Right lobe of liver (tissue), 6 donors: ENCODE data around the gene TRAPPC12. TPM values are rescaled to one million over a fixed set of nuclear protein-coding genes. Genes with fewer than 3 reads are reported as not detected.

ENCODE experiments used
- ATAC-seq, 4 donors: fragments of 200-7000 bp; cut with Tn5 transposase; one replicate each; pipeline ENCODE4 v1.9.1; 2020; ENCODE audit warnings: mild to moderate bottlenecking in 4 of 4, moderate library complexity in 4 of 4
- DNase-seq, 3 donors: peaks; one replicate each; pipeline ENCODE4 v3.0.0-alpha.2; 2020
- H3K27ac ChIP-seq, 3 donors: fragments of 200-600 bp; one replicate each; pipeline ENCODE4 v1.8.0; 2022
- H3K27me3 ChIP-seq, 2 donors: fragments of 200-600 bp; one replicate each; pipeline ENCODE4 v1.8.0; 2022
- H3K36me3 ChIP-seq, 4 donors: fragments of 200-600 bp; sonication (generic) in 1 of 4; one replicate each; pipeline versions ENCODE4 v1.5.1 to v1.8.0; 2017 to 2022; ENCODE audit warnings: control low read depth in 1 of 4
- H3K4me1 ChIP-seq, 4 donors: fragments of 200-600 bp; sonication (generic) in 1 of 4; one replicate each; pipeline versions ENCODE4 v1.5.1 to v1.8.0; 2017 to 2022; ENCODE audit warnings: control low read depth in 1 of 4
- H3K4me3 ChIP-seq, 3 donors: fragments of 200-600 bp; one replicate each; pipeline ENCODE4 v1.8.0; 2022
- H3K9me3 ChIP-seq, 4 donors: fragments of 200-600 bp; sonication (generic) in 1 of 4; one replicate each; pipeline versions ENCODE4 v1.5.1 to v1.8.0; 2017 to 2022; ENCODE audit warnings: control low read depth in 1 of 4
- POLR2A ChIP-seq: fragments of 450-650 bp; IDR thresholded peaks from one replicate; pipeline ENCODE4 v1.6.1; 2017; ENCODE audit warnings: antibody characterized with exemption, mild to moderate bottlenecking
- WGBS: methylation state at CpG from one replicate; pipeline ENCODE4 v1.1.6; 2018; ENCODE audit warnings: low coverage, low lambda C conversion rate; ENCODE audit not compliant: insufficient coverage; ENCODE audit errors: missing lambda C conversion rate; 5-methylcytosine and 5-hydroxymethylcytosine counted together
- intact Hi-C, 2 donors: fragments of 100-400 bp; cut with DNase I; formaldehyde crosslinking; loops; one replicate each; pipeline versions ENCODE4 v1.11.2 to v1.14.1; 2022
- total RNA-seq, 6 experiments: library from RNA; depleted of rRNA in 2 of 6; stranded (reverse); fragments of >200 nt in 2 of 6; fragmentation: NEBNext Ultra II Directional in 3 of 6; extraction: Animal tissue kit (Norgen Biotek cat#: 25700) in 3 of 6; gene quantifications; one replicate each; pipeline versions ENCODE4 v1.1.0 to v1.2.4, GENCODE V29; 2016 to 2023
- TF ChIP-seq, protein P1 (sequence below), 4 donors: fragments of 200-600 bp in 3 of 4; fragments of 450-650 bp in 1 of 4; IDR thresholded peaks; one replicate each; pipeline versions ENCODE4 v1.5.1 to v1.8.0; 2016 to 2022; ENCODE audit warnings: antibody characterized with exemption in 4 of 4, mild to moderate bottlenecking in 2 of 4
- donor health status: DM: no; HTN: yes; CAD: no.
- donor health status: DM: no; HTN: no; CAD: no.
- donor health status: DM: no; HTN: no; CAD: no.
- donor health status: DM: no; HTN: yes; CAD: no.
- donor health status: DM: no; HTN: yes; CAD: no.

TRAPPC12 gene
- total RNA-seq, 6 experiments from 2014 or later, result 39.2 to 92.4 (median 47.8) TPM

GRCh38 chr2:3472966-3473365 lies 93.5 kb downstream of the TRAPPC12 start:
- no peak for DNase-seq
- Histone ChIP-seq H3K9me3 (no peaks in the 10 kb centered on the region), H3K4me3 (no peak overlapping the region), H3K27me3 (no peaks in the 10 kb centered on the region), H3K36me3 (peaks cover 0 to 21% (median 2%) of the 10 kb centered on the region in 4 donors), H3K4me1 (no peaks in the 10 kb centered on the region), H3K27ac (no peak overlapping the region)
- no peak for ATAC-seq
- no peak for TF ChIP-seq POLR2A
- TF ChIP-seq, protein P1, sequence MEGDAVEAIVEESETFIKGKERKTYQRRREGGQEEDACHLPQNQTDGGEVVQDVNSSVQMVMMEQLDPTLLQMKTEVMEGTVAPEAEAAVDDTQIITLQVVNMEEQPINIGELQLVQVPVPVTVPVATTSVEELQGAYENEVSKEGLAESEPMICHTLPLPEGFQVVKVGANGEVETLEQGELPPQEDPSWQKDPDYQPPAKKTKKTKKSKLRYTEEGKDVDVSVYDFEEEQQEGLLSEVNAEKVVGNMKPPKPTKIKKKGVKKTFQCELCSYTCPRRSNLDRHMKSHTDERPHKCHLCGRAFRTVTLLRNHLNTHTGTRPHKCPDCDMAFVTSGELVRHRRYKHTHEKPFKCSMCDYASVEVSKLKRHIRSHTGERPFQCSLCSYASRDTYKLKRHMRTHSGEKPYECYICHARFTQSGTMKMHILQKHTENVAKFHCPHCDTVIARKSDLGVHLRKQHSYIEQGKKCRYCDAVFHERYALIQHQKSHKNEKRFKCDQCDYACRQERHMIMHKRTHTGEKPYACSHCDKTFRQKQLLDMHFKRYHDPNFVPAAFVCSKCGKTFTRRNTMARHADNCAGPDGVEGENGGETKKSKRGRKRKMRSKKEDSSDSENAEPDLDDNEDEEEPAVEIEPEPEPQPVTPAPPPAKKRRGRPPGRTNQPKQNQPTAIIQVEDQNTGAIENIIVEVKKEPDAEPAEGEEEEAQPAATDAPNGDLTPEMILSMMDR (IDR thresholded peaks at IDR 0.05), result no peak
- 85% methylated on average over 10 of the region's 10 CpGs for WGBS
- intact Hi-C loops, result no loop called here

DNA sequence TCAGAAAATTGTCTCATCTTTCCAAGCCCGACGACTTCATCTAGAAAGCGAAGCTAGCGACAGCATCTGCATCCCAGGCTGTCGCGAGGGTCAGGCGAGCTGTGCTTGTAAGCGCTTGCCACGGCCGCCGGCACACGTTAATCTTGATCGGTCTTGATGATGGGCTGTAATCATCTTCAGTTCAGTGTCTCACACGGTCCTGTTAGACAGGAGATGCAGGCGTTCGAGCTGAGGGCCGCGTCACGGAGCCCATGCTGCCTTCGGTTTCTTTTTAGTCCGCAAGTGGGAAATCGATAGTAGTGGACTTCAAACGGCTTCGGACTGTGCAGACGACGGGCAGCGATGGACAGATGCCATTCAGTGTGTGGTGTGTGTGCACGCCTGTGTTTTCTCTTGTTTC lies 96.3 kb downstream of the TRAPPC12 start:
- Histone ChIP-seq H3K36me3 (peaks cover 0 to 12% (median 5%) of the 10 kb centered on the region in 4 donors), H3K4me1 (peaks cover 0 to 10% (median 4%) of the 10 kb centered on the region in 4 donors), H3K27me3 (no peaks in the 10 kb centered on the region), H3K27ac (no peak overlapping the region), H3K4me3 (no peak overlapping the region), H3K9me3 (no peaks in the 10 kb centered on the region)
- TF ChIP-seq, protein P1 (IDR thresholded peaks at IDR 0.05), result no peak
- no peak for TF ChIP-seq POLR2A
- WGBS, result 89% methylated on average over 17 of the region's 28 CpGs
- intact Hi-C loops, result no loop called here
- ATAC-seq (no peak), DNase-seq (no peak)

DNA sequence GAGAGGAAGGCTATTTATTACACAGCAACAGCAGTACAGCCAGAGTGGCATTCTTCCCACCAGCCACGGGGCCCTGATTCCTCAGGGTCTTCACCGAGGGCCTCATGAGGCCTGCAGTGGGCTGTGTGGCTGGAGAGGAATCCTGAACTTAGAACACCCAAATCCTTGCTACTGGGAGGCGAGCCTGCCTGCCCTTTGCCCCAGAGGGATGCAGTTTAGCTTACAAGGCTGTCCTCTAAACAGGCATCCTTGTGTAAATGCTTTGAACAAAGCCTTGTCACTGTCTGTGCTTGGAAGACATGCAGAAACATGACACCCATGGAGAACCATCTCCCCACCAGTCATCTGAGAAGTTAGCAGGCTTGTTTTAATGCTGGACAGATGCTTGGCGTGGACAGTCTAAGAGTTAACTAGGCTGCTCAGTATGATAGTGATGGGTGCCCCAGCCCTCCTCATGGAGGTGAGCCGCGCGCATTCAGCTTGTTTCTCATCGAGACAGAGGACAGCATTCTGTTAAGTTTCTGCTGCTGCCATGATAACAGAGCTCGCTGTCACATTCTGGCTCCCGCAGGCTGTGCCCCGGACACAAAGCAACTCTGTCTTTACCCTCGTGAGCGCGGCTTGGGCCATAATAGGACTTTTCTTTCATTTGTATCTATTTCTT lies 97.0 kb downstream of the TRAPPC12 start:
- 69% methylated on average over 7 of the region's 14 CpGs for WGBS
- no peaks in the 10 kb centered on the region for H3K9me3 ChIP-seq
- no peaks in the 10 kb centered on the region for H3K27me3 ChIP-seq
- intact Hi-C loops, result no loop called here
- H3K4me1 ChIP-seq, result peaks cover 0 to 13% (median 4%) of the 10 kb centered on the region in 4 donors
- TF ChIP-seq, protein P1 (IDR thresholded peaks at IDR 0.05), result no peak
- TF ChIP-seq POLR2A, result no peak
- ATAC-seq (no peak), DNase-seq (no peak)
- H3K4me3 ChIP-seq, result no peak overlapping the region
- peaks cover 0 to 12% (median 5%) of the 10 kb centered on the region in 4 donors for H3K36me3 ChIP-seq
- H3K27ac ChIP-seq, result no peak overlapping the region

DNA sequence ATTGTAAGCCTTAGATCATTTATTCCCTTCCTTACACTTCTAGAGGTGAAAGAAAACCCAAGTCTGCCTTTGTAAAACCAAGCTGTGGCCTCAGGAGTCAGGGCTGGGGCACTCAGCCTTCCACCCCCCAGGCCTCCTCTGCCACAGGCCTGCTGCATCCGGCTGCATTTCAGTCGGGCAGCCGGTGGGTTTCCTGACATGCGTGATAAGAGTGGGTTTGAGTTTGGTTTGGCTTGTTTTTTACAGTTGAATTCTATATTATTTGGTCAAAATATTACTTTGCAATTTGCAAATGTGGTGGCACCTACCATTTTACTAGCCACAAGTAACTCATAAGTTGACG lies 97.5 kb downstream of the TRAPPC12 start:
- ATAC-seq (no peak), DNase-seq (no peak)
- H3K27ac ChIP-seq, result no peak overlapping the region
- H3K4me3 ChIP-seq, result no peak overlapping the region
- no peaks in the 10 kb centered on the region for H3K9me3 ChIP-seq
- TF ChIP-seq, protein P1 (IDR thresholded peaks at IDR 0.05), result no peak
- no peak for TF ChIP-seq POLR2A
- WGBS, result 58% methylated on average over 5 of the region's 5 CpGs
- H3K36me3 ChIP-seq, result peaks cover 0 to 12% (median 5%) of the 10 kb centered on the region in 4 donors
- H3K4me1 ChIP-seq, result peaks cover 0 to 13% (median 4%) of the 10 kb centered on the region in 4 donors
- H3K27me3 ChIP-seq, result no peaks in the 10 kb centered on the region
- intact Hi-C loops, result no loop called here
